ENCODE results near the gene PPP1CA. TPM values are rescaled to one million over a fixed set of nuclear protein-coding genes. Genes with fewer than 3 reads are reported as not detected.

PPP1CA gene
- total RNA-seq, 4 donors from 2014 or later, result 50.6 to 97.8 (median 72.7) TPM

DNA sequence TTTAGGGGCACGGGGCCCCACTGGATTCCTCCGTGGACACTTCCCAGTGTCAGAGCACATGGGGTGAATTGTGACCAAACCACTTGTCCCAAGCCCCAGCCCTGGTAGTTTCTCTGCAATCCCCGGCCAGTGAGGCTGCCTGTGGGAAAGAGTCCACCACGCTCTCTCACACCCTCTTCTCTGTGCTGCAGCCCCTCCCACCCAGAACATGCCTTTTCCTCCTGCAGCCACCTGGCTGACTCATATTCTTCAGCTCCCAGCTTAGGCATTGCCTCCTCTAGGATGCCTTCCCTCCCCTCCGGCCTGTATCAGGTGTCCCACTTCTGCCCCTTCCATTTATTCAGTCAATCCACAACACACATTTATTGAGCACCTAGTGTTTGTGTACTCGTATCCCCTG lies 21.2 kb upstream of the PPP1CA start:
- Histone ChIP-seq H3K27me3 (no peaks in the 10 kb centered on the region), H3K4me1 (peaks cover 0 to 38% (median 15%) of the 10 kb centered on the region in 4 donors), H3K36me3 (no peaks in the 10 kb centered on the region), H3K9me3 (no peaks in the 10 kb centered on the region), H3K27ac (no peak overlapping the region), H3K4me3 (no peak overlapping the region)
- 69 to 72% methylated on average over 5 to 6 of the region's 6 CpGs for WGBS, 2 donors
- no peak for DNase-seq (ENCODE audit: low spot score in 2 of 2)
- TF ChIP-seq EP300 (IDR thresholded peaks at IDR 0.05), result no peak
- no peak for TF ChIP-seq POLR2A (IDR thresholded peaks at IDR 0.05)
- no peak for TF ChIP-seq CTCF (IDR thresholded peaks at IDR 0.05)

GRCh38 chr11:67421430-67422031 lies 19.9 kb upstream of the PPP1CA start:
- Histone ChIP-seq H3K9me3 (no peaks in the 10 kb centered on the region), H3K27me3 (no peaks in the 10 kb centered on the region), H3K4me3 (peak overlapping the region in 3 of 4 donors; percentile 39 to 75 (median 75)), H3K4me1 (peaks cover 0 to 42% (median 25%) of the 10 kb centered on the region in 4 donors), H3K36me3 (no peaks in the 10 kb centered on the region), H3K27ac (peak overlapping the region; percentile 89 to 94 (median 92))
- DNase-seq (ENCODE audit: low spot score in 2 of 2), result no peak
- 75 to 76% methylated on average over 22 of the region's 22 CpGs for WGBS, 2 donors
- TF ChIP-seq EP300 (IDR thresholded peaks at IDR 0.05), result no peak
- TF ChIP-seq CTCF (IDR thresholded peaks at IDR 0.05), result no peak
- TF ChIP-seq POLR2A (IDR thresholded peaks at IDR 0.05), result no peak

DNA sequence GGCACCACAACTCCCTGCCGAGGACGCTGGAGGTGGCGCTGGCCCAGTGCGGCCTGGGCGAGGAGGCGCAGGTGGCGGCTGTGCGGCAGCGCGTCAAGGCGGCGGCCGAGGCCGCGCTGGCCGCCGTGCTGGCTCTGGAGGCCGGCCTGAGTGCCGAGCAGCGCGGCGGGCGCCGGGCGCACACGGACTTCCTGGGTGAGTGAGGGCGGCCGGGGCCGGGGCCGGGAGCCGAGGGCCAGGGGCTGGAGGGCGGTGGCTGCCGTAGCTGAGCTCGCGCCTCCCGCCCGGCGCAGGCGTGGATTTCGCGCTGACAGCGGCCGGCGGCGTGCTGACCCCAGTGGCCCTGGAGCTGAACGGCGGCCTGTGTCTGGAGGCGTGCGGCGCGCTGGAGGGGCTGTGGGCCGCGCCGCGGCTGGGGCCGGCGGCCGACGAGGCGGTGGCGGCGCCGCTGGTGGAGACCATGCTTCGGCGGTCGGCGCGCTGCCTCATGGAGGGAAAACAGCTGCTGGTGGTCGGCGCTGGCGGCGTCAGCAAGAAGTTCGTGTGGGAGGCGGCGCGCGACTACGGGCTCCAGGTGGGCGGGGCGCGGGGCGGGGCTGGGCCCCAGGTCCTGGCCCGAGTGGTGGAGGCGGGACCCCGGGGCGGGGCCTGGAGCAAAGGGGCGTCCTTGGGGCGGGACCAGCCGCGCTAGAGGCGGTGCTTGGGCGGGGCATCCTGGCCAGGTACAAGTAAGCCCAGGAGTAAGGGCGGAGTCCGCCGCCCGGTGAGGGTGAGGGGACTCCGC lies 19.2 kb upstream of the PPP1CA start:
- Histone ChIP-seq H3K27me3 (no peaks in the 10 kb centered on the region), H3K9me3 (no peaks in the 10 kb centered on the region), H3K36me3 (no peaks in the 10 kb centered on the region), H3K4me1 (peaks cover 0 to 49% (median 32%) of the 10 kb centered on the region in 4 donors), H3K4me3 (peak overlapping the region; percentile 39 to 75 (median 62)), H3K27ac (peak overlapping the region; percentile 89 to 94 (median 92))
- WGBS, 2 donors, result 2% methylated on average over 19 to 24 of the region's 97 CpGs
- DNase-seq (ENCODE audit: low spot score in 2 of 2), result peak; percentile 92 to 93
- peak in 2 of 5 experiments; percentile 46 to 63 for TF ChIP-seq CTCF (IDR thresholded peaks at IDR 0.05)
- TF ChIP-seq POLR2A (IDR thresholded peaks at IDR 0.05), result peak; percentile 42 to 84
- peak; percentile 33 to 74 for TF ChIP-seq EP300 (IDR thresholded peaks at IDR 0.05)

GRCh38 chr11:67420147-67420645 lies 18.5 kb upstream of the PPP1CA start:
- peaks cover 0 to 2% of the 10 kb centered on the region in 2 donors for H3K27me3 ChIP-seq
- DNase-seq (ENCODE audit: low spot score in 2 of 2), result no peak
- peak overlapping the region; percentile 89 to 94 (median 92) for H3K27ac ChIP-seq
- 27 to 35% methylated on average over 7 to 13 of the region's 15 CpGs for WGBS, 2 donors
- H3K36me3 ChIP-seq, result no peaks in the 10 kb centered on the region
- TF ChIP-seq EP300 (IDR thresholded peaks at IDR 0.05) (no peak), POLR2A (IDR thresholded peaks at IDR 0.05) (no peak), CTCF (IDR thresholded peaks at IDR 0.05) (no peak)
- peaks cover 0 to 55% (median 36%) of the 10 kb centered on the region in 4 donors for H3K4me1 ChIP-seq
- no peaks in the 10 kb centered on the region for H3K9me3 ChIP-seq
- H3K4me3 ChIP-seq, result peak overlapping the region; percentile 39 to 75 (median 62)
